Adrenal gland (tissue), 5 donors: ENCODE data around the gene MAP7D1.

ENCODE experiments used
- POLR2A ChIP-seq, 2 donors: fragments of 450-650 bp; IDR thresholded peaks; one replicate each; pipeline ENCODE4 v1.6.1; 2017; ENCODE audit warnings: antibody characterized with exemption in 2 of 2, mild to moderate bottlenecking in 2 of 2, moderate library complexity in 1 of 2
- TF ChIP-seq, protein P1 (sequence below), 6 experiments: fragments of 450-650 bp in 4 of 6; fragments of 200-600 bp in 2 of 6; sonication (generic) in 1 of 6; IDR thresholded peaks; 1 replicate in 5 of 6; 2 replicates in 1 of 6; pipeline versions ENCODE4 v1.5.1 to v1.8.0; 2016 to 2021; ENCODE audit warnings: antibody characterized with exemption in 6 of 6, mild to moderate bottlenecking in 2 of 6, moderate library complexity in 1 of 6
- donor health status: DM: no; HTN: no; CAD: no.

DNA sequence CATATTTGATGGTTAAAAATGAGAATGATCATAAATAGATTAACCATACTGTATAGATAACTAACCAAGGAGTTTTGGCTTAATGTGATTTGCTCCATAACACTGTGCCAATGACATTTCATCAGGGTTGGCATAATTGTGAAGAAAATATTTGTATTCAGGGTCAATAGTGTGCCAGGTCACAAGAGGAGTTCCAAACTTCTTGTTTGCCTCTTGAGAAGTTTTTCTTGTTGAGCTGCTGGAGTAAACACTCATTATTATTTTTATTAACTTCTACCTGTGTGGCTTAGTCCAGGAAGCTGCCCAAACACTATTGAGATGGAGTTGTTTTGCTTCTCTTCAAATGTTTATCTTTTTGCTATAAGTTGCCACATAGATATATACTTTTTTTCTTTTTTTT lies 7.5 kb downstream of the MAP7D1 start:
- TF ChIP-seq, protein P1, sequence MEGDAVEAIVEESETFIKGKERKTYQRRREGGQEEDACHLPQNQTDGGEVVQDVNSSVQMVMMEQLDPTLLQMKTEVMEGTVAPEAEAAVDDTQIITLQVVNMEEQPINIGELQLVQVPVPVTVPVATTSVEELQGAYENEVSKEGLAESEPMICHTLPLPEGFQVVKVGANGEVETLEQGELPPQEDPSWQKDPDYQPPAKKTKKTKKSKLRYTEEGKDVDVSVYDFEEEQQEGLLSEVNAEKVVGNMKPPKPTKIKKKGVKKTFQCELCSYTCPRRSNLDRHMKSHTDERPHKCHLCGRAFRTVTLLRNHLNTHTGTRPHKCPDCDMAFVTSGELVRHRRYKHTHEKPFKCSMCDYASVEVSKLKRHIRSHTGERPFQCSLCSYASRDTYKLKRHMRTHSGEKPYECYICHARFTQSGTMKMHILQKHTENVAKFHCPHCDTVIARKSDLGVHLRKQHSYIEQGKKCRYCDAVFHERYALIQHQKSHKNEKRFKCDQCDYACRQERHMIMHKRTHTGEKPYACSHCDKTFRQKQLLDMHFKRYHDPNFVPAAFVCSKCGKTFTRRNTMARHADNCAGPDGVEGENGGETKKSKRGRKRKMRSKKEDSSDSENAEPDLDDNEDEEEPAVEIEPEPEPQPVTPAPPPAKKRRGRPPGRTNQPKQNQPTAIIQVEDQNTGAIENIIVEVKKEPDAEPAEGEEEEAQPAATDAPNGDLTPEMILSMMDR (IDR thresholded peaks at IDR 0.05) = no peak
- TF ChIP-seq POLR2A (IDR thresholded peaks at IDR 0.05) = no peak
